ENCODE data around the gene VWA5B1. TPM values are rescaled to one million over a fixed set of nuclear protein-coding genes. Genes with fewer than 3 reads are reported as not detected.

The VWA5B1 gene
- total and polyA plus RNA-seq, 2 experiments from 2014 or later: 0.16 to 1.0 TPM

DNA sequence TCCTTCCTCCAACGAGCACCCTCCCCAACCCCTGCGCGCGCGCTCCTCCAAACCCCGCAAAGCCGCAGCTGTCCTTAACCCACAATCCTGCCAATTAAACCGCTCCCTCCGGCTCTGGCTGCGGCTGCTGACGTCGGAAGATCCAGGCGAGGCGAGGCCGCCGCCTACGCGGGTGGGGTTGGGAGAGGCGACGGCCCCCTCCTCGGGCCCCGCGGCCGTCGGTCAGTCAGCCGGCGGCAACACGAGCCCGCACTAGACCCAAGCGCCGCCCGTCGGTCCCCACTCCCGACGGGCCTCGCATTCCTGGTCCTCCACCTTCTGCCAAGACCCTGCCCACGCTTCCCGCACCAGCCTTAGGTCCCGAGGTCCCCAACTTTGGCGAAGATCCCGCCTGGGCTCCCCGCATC lies 75.4 kb downstream of the VWA5B1 start:
- Histone ChIP-seq H3K4me2 (peak overlapping the region; percentile 94), H3K27ac (ENCODE audit: low read depth) (no peak overlapping the region), H3K4me3 (peak overlapping the region; percentile 68), H3K9me2 (ENCODE audit: insufficient read depth) (no peaks in the 10 kb centered on the region), H3K36me3 (ENCODE audit: insufficient read depth) (no peaks in the 10 kb centered on the region), H3F3A (replicated peaks; ENCODE audit: low read depth) (no peaks in the 10 kb centered on the region), H3K4me1 (ENCODE audit: insufficient read depth) (no peaks in the 10 kb centered on the region), H4K20me1 (replicated peaks; ENCODE audit: insufficient read depth) (no peaks in the 10 kb centered on the region), H2AFZ (peak overlapping the region; percentile 99), H3K79me2 (replicated peaks; ENCODE audit: insufficient read depth) (no peaks in the 10 kb centered on the region), H3K27me3 (ENCODE audit: insufficient read depth) (peaks cover 86% of the 10 kb centered on the region)
- H3K36me3 Mint-ChIP-seq (ENCODE audit: low read depth): no peaks in the 10 kb centered on the region; the same call in 2 of the 3 replicates
- TF ChIP-seq EZH2phosphoT487 (IDR thresholded peaks at IDR 0.05; ENCODE audit: unreplicated experiment) (peak; percentile 70), STAT1 (IDR thresholded peaks at IDR 0.05; ENCODE audit: unreplicated experiment) (no peak), NANOG (IDR thresholded peaks at IDR 0.05; ENCODE audit: borderline replicate concordance) (no peak), CREB1 (CRISPR knock-in tag; IDR thresholded peaks at IDR 0.05; ENCODE audit: low read depth) (no peak), JUNB (IDR thresholded peaks at IDR 0.05; ENCODE audit: unreplicated experiment) (no peak), POLR2AphosphoS5 (IDR thresholded peaks at IDR 0.05; ENCODE audit: low read depth) (no peak), EZH2 (IDR thresholded peaks at IDR 0.05; ENCODE audit: low read depth, unreplicated experiment) (peak; percentile 58), ZNF114 (CRISPR knock-in tag; IDR thresholded peaks at IDR 0.05) (no peak)
- TF ChIP-seq, protein P1, sequence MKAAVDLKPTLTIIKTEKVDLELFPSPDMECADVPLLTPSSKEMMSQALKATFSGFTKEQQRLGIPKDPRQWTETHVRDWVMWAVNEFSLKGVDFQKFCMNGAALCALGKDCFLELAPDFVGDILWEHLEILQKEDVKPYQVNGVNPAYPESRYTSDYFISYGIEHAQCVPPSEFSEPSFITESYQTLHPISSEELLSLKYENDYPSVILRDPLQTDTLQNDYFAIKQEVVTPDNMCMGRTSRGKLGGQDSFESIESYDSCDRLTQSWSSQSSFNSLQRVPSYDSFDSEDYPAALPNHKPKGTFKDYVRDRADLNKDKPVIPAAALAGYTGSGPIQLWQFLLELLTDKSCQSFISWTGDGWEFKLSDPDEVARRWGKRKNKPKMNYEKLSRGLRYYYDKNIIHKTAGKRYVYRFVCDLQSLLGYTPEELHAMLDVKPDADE (IDR thresholded peaks at IDR 0.05): no peak
- TF ChIP-seq, protein P2, sequence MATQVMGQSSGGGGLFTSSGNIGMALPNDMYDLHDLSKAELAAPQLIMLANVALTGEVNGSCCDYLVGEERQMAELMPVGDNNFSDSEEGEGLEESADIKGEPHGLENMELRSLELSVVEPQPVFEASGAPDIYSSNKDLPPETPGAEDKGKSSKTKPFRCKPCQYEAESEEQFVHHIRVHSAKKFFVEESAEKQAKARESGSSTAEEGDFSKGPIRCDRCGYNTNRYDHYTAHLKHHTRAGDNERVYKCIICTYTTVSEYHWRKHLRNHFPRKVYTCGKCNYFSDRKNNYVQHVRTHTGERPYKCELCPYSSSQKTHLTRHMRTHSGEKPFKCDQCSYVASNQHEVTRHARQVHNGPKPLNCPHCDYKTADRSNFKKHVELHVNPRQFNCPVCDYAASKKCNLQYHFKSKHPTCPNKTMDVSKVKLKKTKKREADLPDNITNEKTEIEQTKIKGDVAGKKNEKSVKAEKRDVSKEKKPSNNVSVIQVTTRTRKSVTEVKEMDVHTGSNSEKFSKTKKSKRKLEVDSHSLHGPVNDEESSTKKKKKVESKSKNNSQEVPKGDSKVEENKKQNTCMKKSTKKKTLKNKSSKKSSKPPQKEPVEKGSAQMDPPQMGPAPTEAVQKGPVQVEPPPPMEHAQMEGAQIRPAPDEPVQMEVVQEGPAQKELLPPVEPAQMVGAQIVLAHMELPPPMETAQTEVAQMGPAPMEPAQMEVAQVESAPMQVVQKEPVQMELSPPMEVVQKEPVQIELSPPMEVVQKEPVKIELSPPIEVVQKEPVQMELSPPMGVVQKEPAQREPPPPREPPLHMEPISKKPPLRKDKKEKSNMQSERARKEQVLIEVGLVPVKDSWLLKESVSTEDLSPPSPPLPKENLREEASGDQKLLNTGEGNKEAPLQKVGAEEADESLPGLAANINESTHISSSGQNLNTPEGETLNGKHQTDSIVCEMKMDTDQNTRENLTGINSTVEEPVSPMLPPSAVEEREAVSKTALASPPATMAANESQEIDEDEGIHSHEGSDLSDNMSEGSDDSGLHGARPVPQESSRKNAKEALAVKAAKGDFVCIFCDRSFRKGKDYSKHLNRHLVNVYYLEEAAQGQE (IDR thresholded peaks at IDR 0.05; ENCODE audit: unreplicated experiment): no peak
- TF ChIP-seq, protein P3, sequence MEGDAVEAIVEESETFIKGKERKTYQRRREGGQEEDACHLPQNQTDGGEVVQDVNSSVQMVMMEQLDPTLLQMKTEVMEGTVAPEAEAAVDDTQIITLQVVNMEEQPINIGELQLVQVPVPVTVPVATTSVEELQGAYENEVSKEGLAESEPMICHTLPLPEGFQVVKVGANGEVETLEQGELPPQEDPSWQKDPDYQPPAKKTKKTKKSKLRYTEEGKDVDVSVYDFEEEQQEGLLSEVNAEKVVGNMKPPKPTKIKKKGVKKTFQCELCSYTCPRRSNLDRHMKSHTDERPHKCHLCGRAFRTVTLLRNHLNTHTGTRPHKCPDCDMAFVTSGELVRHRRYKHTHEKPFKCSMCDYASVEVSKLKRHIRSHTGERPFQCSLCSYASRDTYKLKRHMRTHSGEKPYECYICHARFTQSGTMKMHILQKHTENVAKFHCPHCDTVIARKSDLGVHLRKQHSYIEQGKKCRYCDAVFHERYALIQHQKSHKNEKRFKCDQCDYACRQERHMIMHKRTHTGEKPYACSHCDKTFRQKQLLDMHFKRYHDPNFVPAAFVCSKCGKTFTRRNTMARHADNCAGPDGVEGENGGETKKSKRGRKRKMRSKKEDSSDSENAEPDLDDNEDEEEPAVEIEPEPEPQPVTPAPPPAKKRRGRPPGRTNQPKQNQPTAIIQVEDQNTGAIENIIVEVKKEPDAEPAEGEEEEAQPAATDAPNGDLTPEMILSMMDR (conservative IDR thresholded peaks at IDR 0.05; ENCODE audit: low read depth in 2 of 2): no peak
- H3K9me3 Mint-ChIP-seq: no peaks in the 10 kb centered on the region
- peak overlapping the region; percentile 72 for H3K4me3 Mint-ChIP-seq
- ATAC-seq (peak; percentile 17; the same call in 2 of the 3 replicates), DNase-seq (ENCODE audit: low spot score) (peak; percentile 57)
- peaks cover 54% of the 10 kb centered on the region for H3K27me3 Mint-ChIP-seq (ENCODE audit: insufficient read depth, low read depth, poor library complexity)
- H3K4me1 Mint-ChIP-seq: peaks cover 15% of the 10 kb centered on the region
- H3K27ac Mint-ChIP-seq: no peak overlapping the region

All from GM23338 (cell line).